Tibial nerve (tissue), 3 donors: ENCODE results near the gene TNFRSF13B.

Source experiments
- POLR2A ChIP-seq, 2 donors: fragments of 450-650 bp; IDR thresholded peaks; one replicate each; pipeline ENCODE4 v1.6.1; 2017; ENCODE audit warnings: antibody characterized with exemption in 2 of 2, mild to moderate bottlenecking in 2 of 2, moderate library complexity in 2 of 2
- TF ChIP-seq, protein P1 (sequence below), 5 experiments: fragments of 200-600 bp in 3 of 5; fragments of 450-650 bp in 2 of 5; sonication (generic) in 3 of 5; IDR thresholded peaks; one replicate each; pipeline ENCODE4 v1.5.1; 2016 to 2019; ENCODE audit warnings: antibody characterized with exemption in 5 of 5, mild to moderate bottlenecking in 3 of 5, moderate library complexity in 2 of 5

DNA sequence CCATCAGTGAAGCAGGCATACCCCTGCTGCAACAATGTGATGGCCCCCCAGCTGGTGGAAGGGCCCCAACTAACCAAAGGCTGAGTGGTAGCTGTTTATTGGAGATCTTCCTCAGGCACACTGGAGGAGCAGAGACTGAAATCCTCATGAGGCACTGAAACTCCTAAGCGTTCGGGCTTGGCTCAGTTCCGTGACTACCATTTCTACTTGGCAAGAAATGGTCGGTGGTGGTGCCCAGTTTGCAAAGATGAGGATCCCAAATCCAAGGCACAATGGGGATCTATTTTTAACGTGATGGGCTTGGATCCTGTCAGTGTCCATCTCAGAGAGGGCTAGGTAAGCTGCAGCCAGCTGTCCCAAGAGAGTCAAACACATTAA, 82.8 kb downstream of the TNFRSF13B start:
- TF ChIP-seq, protein P1, sequence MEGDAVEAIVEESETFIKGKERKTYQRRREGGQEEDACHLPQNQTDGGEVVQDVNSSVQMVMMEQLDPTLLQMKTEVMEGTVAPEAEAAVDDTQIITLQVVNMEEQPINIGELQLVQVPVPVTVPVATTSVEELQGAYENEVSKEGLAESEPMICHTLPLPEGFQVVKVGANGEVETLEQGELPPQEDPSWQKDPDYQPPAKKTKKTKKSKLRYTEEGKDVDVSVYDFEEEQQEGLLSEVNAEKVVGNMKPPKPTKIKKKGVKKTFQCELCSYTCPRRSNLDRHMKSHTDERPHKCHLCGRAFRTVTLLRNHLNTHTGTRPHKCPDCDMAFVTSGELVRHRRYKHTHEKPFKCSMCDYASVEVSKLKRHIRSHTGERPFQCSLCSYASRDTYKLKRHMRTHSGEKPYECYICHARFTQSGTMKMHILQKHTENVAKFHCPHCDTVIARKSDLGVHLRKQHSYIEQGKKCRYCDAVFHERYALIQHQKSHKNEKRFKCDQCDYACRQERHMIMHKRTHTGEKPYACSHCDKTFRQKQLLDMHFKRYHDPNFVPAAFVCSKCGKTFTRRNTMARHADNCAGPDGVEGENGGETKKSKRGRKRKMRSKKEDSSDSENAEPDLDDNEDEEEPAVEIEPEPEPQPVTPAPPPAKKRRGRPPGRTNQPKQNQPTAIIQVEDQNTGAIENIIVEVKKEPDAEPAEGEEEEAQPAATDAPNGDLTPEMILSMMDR (IDR thresholded peaks at IDR 0.05), result no peak
- TF ChIP-seq POLR2A (IDR thresholded peaks at IDR 0.05), result no peak
